Femur (tissue), 1 donor: Measurements from ENCODE around the gene ZNF581.

Experiments
- DNase-seq: peaks from one replicate; pipeline ENCODE4 v3.0.0-alpha.2; 2017

Gene ZNF581

DNA sequence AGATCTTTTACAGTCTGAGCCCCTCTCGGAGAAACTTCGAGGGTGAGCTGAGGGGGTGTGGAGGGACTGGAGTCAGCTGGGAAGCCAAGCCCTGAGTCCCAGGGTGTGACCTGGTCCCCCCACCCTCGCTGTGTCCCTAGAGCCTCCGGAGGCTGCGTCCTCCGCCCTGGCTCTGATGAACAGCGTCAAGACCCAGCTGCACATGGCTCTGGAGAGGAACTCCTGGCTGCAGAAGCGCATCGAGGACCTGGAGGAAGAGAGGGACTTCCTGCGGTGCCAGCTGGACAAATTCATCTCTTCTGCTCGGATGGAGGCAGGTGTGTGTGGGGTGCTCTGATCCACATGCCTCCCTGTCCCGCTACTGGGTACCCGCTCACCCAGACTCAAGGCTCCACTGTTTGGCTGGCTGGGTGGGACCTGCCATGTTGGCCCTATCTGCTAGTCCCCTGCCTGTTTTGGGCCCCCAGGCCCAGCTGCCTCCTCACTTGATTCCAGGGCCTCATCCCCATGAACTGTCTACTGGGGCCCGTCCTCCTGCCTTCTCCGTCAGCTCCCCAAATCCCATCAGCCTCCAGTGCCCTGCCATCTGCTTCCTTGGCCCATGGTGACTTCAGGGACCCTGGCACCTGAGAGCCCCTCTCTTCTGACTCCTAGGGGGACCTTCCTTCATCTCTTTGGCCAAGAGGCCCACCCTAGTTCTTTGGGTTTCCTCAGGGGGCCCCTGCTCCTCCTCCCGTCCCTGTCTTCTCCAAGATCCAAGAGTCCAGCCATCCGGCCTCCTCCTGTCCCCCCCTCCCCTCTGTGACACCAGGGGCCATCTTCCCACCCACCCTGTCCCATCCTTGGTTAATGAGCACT, 6.0 kb downstream of the ZNF581 start:
- DNase-seq = peak; percentile 23

DNA sequence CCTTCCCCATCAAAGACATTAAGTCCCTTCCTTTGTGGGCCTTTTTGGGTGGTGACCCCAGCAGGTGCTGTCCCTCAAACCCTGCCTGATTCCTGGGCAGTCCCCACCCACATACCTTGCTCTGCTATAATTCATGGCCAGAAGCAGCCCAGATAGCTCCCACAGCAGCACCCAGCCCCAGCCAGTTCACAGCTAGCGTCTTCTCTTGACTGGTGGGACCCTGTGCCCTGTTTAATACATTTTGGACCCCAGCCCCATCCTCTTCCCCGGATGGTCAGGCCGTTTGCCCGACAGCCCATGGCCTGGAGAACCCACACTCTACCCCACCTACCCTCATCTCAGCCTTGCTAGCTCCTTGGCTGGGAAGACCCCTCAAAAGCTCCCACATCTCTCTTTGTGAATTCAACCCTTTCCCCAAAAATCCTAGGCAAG, 6.7 kb downstream of the ZNF581 start:
- peak; percentile 19 for DNase-seq

DNA sequence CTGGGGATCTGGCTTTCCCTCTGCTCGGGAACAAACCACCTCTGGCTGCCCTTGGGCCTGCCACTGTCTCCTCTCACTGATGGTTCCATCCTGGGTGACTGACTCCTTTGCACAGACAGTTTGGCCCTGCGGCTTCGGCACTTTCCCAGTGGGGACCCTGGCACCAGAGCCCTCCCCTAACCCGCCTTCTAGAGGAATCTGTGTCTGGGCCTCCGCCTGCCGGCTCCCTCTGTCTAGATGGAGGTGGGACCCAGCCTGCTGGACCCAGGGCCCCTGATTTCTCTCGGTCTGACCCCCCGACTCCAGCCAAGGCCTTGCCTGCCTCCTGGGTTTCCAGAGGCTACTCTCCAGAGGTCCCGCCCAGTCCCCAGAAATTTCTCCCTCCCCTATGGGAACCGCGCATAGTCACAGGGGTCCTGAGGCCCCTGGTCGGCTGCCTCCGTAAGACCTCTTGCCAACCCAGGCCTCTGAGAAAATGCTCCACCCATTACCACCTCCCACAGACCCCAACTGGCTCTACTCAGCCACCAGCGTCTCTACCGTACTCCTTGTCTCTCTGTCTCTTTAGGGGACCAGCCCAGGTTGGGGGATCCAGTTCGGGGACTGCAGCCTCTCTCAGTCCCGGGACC, 7.3 kb downstream of the ZNF581 start:
- DNase-seq = peak; percentile 24

DNA sequence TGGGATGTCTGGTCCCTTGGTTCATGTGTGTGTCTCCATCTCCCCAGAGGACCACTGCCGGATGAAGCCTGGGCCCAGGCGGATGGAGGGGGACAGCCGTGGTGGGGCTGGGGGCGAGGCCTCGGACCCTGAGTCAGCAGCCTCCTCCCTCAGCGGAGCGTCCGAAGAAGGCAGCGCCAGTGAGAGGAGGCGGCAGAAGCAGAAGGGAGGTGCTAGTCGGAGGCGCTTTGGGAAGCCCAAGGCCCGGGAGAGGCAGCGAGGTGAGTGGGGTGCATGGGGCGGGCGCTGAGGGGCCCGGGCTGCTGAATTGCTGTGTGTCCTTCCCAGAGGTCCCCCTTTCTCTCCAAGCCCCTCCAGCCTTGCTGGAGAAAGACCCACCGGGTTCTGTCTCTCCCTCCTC, 7.8 kb downstream of the ZNF581 start:
- DNase-seq = peak; percentile 38

DNA sequence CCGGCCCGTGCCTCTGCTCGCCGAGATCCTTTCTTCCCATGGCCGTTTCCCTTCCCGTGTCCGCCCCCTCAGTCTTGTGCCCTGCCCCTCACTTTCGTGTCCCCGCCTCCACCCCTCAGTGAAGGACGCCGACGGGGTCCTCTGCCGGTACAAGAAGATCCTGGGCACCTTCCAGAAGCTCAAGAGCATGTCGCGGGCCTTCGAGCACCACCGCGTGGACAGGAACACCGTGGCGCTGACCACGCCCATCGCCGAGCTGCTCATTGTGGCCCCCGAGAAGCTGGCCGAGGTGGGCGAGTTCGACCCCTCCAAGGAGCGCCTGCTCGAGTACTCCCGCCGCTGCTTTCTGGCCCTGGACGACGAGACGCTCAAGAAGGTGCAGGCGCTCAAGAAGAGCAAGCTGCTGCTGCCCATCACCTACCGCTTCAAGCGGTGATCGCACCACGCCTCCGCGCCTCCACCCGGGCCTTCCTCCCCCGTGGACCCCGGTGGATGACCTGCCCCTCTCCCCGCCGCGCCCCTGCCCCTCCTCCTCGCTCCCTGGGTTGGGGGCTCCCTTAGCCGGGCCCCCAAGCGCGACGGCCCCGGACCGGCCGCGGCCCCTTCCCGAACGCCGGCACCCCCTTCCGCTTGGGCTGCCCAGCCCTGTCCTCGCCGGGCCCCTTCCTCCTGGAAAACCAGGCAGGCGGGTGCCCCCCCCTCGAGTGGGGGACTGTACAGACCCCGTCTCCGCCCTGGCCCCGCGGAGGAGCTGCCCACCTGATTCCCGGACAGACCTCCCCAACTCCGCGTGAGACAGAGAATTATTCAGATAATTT, 9.1 kb downstream of the ZNF581 start:
- DNase-seq = peak; percentile 53

DNA sequence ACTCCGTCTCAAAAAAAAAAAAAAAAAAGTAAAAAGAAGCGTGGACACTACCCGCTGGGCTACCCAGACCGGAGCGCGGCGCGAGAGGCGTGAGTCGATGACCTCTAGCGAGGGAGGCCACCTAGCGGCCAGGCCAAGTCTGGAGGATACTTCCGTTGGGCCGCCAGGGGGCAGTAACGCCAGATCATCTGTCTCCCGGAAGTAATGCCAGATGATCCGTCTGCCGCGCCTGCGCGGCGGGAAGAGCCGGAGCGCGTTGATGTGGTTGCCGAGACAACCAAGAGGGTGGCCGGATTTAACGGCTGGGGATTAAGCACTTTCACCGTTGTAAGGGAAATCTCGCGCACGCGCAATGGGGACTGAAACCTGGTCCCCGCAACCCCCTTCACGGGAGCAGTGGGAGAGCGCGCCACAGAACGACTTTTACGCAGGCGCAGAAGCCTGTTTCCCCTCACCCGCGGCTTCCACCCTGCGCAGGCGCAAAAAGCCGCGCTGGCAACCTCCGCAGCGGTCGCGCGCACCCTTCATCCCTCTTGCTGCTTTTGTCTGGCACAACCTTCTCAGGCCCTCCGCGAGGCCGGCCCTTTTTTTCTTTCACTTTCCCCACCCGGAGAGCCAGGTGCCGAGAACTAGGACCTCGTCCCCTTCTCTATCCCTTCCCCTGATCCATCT, 10.3 kb downstream of the ZNF581 start:
- peak; percentile 99 for DNase-seq

DNA sequence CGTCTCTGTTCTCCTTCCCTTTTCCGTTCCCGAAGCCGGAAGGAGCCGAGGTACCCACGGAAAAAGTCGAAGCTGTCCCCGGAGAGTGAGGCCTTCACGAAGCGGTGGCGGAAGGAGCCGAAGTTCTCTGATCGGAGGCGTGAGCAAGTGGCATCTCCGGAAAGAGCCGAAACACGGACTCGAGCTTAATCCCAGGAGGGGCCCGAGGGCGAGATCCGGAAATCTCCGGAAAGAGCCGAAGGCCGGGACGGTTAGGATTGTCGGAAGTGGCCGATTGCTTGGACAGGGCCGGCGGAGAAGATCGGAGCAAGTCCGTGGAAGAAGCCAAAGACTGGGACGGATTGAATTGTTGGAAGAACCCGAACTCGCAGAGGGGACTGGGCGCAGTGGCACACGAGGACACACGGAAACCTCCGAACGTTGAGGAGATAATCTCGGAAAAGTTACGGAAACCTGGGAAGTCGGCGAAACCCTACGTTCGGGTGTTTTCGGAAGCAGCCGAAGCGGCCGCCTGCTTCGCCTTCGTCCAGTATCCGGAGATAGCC, 10.9 kb downstream of the ZNF581 start:
- peak; percentile 100 for DNase-seq

DNA sequence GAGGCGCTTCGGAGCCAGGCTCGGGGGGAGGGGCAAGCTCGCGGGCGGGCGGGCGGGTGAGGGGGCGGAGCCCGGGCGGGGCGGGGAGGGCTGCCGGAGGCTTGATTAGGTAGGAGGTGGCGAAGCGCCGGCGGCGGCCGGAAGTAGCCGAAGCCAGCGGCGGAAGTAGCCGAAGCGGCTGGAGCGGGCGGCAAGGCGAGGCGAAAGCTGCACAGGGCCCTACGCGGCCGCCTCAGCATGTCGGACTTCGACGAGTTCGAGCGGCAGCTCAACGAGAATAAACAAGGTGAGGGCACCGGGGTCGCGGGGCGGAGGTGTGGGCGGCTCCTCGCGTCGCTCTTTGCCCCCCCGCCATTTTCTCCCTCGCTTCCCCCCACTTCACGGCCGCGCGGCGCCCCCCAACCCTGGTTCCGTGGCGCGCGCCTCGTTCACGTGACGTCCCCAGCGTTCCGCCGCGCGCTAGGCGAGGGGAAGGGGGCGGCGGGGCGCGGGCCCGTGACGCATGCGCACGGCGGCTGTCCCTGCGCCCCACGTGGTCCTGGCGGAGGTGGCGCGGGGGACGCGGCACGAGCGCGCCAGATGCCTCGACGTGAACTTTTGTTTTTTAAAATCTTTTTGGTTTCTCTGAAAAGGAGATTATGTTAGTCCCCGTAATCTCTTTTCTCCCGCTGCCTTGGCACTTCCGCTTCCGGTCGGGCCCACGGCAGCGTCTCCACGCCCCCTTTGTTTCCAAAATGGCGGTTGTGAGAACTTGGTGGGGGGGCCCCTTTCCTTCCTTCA, 11.6 kb downstream of the ZNF581 start, which contains the start of gene U2AF2:
U2AF2 (plus strand) TSS at position 168 of the 780 bp plus-strand sequence; CDS start at position 238, 70 bp downstream.
- peak; percentile 99 for DNase-seq

DNA sequence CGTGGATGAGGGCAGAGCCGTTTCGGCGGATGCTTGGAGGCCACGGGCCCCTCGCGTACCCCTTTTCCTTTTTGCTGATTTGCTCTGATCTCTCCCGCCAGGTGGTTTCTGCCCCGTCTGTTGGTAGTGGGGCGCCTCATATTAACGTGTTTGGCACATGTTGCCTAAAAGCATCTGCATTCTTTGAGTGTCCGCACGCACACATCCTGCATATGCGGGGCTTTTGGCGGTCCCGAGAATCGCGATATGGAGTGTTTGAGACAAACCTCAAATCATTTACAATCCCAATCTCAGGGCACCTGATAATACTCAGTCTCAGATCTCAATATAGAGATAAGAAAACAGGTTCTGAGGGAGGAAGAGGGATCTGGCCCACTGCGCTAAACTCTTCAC, 12.2 kb downstream of the ZNF581 start:
- no peak for DNase-seq

DNA sequence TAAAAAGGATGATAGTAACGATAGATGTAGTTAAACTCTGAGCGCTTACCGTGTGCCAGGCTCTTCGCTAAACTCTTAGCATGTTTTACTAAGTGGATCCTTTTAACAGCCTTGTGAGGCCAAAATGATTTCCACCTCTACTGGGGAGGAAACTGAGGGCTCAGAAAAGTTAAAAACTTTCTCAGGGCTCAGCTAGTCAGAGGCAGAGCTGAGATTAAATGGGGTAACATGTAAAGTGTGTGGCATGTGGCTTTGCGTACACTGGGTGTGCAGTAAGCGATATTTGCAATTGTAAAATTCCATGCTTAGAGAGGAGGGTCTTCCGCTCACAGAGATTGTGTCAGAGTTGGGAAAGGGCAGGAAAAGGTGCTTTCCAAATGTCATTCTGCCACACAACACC, 13.1 kb downstream of the ZNF581 start:
- DNase-seq = no peak

DNA sequence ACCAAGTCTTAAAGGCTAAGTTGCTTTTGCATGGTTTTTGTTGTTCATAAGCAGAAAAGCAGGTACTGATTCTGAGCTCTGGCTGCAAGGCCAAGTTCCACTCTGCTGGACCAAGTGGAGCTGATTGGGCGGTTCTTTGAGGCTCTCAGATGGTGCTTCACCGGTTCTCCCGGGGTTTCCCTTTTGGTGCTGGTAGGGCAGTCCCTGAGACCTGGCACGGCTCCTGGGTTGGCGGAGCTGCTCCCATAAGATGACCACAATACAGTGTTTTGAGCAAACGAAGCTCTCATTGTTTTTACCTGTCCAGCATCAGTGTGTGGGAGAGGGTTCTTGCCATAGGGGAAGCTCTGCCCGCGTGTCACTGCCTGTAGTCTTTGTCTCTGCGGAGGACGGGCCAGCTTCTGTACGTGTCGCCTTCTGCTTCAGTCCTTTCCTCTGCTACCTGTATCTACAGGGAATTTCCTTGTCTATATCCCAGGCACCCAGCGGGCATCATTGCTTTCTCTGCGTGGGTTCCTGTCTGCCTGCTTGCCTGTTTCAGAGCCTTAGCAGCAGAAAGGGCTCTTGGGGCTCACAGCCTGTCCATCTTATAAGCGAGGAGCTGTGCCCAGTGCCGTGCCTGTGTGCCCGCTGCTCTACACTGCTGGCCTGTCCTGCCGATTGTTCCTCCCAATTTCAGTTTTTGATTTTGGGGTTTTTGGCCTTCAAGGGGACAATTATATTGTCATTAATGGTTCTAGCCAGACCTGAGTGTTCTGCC, 13.7 kb downstream of the ZNF581 start:
- no peak for DNase-seq

DNA sequence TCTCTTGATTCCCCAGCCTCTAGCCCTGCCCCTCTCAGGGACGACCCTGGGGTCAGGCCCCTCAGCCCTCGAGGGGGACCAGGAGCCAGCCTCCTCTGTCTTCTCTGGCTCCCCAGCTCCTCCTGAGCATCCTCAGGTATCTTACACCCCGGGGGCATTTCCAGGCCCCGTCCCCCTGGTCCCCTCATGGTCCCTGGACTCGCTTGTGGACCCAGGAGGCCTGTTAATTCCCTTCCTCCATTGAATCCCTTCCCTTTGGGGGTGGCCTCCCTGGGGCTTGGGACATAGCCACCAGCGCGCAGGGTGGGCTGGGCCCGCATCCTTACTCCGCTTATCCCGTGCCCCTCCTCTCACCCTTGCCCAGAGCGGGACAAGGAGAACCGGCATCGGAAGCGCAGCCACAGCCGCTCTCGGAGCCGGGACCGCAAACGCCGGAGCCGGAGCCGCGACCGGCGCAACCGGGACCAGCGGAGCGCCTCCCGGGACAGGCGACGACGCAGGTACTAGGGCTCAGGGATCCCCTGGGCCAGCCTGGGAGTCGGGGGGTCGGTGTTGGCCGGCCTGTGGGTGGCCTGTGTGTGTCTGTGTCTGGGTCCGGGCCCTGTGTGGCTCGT, 15.5 kb downstream of the ZNF581 start:
- DNase-seq = no peak

DNA sequence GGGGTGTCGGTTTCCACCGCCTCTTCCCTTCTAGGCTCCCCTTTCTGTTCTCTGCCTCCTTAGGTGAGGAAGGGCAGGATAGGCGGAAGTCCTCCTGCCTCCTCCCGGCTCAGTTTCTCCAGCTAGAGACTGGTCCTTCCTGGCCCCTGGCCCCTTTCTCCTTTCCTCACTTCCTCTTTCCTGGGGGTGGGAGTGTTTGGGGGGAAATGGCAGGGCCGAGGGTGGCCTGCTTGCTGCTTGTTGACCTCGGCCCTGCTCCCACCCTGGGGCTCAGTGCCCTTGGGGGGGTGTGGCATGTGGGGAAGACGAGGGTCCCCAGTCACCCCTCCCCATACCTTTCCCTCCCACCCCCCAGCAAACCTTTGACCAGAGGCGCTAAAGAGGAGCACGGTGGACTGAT, 16.4 kb downstream of the ZNF581 start:
- DNase-seq = no peak

DNA sequence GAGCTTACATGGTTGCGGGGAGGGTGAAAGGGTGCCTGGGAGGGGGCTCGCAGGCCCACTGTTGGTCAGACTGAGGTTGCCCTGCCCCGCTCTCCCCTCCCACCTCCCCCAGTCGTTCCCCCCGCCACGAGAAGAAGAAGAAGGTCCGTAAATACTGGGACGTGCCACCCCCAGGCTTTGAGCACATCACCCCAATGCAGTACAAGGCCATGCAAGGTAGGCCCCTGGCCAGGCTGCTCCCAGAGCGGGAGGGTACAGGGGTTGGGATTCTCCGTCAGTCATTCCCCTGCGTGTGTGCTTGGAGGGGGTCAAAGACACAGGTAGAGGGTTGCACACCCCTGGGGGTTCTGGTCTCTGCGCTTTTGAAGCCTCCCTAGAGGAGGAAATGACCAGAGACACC, 17.0 kb downstream of the ZNF581 start:
- no peak for DNase-seq

DNA sequence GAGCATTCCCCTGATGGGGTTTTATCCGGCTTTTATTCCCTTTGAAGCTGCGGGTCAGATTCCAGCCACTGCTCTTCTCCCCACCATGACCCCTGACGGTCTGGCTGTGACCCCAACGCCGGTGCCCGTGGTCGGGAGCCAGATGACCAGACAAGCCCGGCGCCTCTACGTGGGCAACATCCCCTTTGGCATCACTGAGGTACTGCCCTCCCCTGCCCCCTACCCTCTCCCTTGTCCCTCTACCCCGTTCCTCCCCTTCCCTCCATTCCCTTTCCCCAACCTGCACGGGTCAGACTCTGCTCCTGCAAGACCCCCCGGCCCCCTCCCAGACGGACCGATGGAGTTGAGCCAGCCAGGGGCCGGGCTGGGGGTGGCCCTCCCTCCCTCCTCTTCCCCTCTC, 17.5 kb downstream of the ZNF581 start:
- DNase-seq = no peak

DNA sequence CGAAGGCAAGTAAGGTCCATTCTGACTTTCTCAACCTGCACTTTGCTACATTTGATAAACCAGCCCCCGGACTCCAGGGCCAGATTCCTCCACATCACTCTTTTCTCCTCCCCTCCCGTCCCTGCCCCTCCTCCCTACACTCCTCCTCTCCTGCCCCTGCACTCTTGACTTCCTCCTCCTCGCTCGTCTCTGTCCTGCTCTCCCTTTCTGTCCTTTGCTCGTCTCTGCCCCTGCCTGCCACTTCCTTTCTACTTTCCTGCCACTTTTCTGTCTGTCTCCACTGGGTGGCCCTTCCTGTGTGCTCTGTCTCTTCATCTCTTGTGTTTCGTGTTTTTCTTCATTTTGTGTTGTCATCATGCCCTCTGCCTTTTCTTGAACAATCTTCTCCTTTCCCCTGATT, 18.4 kb downstream of the ZNF581 start:
- no peak for DNase-seq

DNA sequence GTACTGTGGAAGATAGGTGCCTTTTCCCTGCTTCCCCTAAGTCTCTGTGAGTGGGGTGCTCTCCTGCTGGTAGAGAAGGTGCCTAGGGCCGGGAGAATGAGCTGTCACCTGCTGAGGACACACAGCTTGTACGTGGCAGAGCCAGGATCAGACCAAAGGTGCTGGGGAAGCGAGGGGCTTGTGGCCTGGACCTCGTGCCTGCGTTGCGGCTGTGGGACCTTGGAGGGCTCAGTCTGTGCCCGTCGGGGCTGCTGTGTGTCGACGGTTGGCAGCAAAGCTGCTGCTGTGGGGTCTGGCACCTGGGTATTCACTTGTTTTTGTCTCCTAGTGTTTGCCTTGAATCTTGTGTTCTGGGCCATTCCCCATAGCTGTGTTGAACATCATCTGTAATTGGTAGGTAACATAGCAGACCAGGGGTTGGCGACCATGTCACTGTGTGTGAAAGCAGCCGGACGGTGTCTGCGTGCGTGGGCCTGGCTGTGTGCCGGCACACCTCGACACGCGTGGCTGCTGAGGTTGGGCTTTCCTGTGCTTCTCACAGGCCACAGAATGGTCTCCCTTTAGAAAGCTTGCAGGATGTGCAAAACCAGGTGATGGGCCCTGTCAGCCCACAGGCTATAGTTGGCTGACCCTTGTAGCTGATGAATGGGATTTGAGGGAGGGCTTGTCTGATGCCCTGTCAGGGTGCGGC, 20.5 kb downstream of the ZNF581 start:
- no peak for DNase-seq

DNA sequence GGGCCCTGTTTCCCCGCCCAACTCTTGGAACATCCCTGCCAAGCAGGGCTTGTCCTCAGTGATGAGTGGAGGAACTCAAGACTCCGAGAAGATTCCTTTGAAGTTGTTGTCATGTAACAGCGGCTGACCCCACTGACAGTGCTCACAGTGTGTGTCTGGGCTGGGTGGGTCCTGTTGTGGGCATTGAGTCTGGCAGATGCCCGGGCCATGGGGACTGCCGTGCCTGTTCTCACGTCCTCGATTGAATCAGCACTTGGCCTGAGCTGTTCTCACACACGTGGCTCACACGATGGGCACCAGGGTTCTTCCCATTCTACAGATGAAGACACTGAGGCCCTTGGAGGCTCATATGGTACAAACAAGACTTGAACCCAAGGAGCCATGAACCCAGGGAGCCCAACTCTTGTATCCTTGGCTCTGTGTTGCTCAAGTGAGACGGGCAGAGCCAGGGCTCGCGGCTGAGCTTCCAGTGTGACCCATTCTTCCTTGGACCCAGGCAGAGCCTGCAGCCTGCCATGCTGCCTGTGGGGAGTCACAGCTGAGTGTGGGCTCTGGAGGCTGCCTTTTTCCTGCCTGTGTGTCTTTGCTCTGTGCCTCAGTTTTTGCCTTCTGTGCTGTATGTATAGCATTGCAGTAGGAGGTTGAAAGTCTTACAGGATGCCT, 23.0 kb downstream of the ZNF581 start:
- DNase-seq = no peak

DNA sequence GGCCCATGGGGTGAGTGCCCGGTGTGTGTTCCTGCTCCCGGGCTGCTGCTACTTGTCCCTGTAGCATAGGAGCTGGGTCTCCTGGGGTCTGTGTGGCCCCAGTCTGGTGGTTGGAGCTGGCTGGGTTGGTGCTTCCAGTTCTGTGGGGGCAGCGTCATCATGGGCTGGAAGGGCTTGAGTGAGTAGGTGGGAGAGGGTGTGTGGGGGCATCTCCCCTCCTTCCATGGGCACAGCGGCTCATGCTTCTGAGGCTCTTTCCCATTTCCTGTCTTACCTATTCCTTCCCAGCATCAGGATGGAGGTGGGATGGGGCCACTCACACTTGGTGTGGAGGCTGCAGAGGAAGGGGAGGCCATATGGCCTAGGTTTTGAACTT, 23.5 kb downstream of the ZNF581 start:
- no peak for DNase-seq
